ENCODE results near the gene KIAA0825.

Gene KIAA0825, protein sequence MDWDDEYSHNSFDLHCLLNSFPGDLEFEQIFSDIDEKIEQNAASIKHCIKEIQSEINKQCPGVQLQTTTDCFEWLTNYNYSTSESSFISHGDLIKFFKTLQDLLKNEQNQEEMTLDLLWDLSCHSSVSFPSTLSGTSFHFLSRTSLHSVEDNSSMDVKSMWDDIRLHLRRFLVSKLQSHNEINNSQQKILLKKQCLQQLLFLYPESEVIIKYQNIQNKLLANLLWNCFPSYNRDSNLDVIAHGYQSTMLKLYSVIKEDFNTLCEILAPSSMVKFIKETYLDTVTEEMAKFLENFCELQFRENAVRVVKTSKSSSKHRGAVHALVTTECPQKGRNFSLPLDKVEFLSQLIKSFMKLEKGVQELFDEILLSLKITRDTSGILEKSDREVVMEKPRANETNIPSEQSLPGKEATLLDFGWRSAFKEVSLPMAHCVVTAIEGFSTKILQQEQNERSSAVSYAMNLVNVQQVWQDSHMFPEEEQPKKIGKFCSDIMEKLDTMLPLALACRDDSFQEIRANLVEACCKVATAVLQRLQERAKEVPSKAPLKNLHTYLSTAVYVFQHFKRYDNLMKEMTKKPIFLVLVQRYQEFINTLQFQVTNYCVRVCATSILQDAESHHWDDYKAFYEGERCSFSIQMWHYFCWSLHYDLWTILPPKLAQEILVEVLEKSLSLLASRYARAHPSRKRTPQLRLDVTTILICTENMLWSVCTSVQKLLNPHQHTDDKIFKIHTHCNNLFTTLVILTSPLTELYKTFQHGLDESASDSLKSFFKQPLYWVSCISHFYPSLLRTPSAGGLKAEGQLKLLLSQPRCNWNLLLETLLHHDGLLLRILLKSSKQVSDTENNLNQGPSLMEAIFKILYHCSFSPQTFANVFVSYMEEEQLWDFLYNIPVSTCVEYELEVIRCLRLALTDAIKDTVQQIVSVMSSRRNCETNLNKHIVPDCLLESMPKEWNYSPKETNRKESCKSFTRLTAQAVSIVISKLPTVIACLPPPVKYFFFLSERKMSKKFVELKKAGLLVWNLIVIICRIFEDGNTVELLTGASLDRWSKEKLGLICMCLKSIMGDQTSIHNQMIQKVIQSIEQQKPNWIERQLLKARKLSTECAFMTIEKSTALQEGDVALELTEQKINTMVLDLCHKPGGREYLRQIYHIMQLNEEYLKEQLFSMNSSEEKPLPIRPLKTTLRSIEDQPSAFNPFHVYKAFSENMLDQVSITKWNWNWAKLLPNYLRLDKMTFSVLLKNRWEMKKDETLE (N-terminal part only)

DNA sequence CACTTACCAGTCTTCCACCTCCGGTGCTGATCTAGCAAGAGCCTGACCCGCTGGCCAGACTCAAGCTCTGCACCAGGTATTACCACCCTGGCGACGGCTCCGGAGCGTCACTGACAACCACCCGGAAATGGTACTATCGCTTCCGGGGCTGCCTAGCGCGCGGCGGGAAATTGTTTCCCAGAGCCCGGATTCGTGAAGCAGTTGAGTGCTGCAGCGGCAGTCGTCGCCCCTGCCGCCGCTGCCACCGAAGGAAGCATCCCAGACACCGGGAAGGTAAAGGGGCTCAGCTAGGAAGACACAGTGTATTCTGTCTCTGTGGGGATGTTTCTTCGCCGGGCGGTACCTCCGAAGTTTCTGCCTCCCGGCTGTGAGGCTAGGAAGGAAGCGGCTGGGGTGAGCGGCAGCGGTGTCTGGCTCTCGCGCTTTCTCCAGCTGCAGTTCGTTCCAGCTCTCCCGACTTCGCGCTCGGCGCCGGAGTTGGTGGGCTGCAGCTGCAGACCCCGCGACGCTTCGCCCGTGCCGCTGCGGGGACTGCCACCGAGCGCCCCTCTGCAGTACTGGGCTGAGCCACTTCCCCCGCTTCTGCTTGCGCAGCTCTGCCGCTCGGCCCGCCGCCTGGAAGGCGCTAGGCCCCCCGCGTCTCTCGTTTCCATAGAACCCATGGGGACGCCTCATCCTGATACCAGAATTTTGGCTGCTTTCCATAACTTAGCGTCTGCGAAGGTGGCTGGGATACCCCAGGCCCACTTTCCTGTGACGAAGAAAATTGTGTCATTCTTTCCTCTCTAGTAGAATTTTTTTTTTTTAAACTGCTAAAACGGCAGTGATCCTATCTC lies at the start of gene KIAA0825, which contains the start of gene SLF1:
Gene KIAA0825, minus strand, starts transcription at position 112 of the 836 bp plus-strand sequence. CDS start 81,478 bp downstream, outside the sequence.
Gene SLF1, plus strand, starts transcription at position 177 of the 836 bp plus-strand sequence. CDS start 10,142 bp downstream, outside the sequence.
- DNase-seq (ENCODE audit: low read depth) = peak; percentile 78

DNA sequence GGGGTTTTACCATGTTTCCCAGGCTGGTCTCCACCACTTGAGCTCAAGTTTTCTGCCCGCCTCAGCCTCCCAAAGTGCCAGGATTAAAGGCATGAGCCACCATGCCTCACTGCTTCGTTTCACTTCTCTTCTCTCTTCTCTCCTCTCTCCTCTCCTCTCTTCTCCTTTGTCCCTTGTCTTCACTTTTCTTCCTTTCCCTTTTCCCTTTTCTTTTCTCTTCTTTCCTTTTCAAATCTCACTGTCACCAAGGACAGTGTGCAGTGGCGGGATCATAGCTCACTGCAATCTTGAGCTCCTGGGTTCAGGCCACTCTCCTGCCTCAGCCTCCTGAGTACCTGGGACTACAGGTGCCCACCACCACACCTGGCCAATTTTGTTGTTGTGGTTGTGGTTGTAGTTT lies 49.5 kb upstream of the KIAA0825 start:
- no peak for DNase-seq (ENCODE audit: low read depth)

DNA sequence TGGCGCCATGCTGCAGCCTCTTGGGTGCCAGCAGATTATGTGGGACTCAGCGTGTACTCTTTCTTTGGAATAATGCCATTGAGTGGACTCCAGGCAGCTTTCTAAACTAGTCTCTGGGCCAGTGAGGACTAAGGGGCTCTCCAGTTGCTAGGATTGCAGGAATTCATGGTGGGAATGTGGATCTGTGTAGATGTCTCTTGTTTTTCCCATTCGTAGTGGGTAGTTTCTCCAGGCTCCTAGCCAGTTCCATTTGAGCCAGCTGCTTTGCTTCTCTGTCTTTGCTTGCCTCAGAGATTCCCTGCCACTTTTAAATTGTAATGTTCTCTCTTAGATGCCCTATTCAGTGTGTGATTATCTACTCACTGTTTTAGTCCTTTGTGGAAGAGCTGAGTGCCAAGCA lies 42.7 kb upstream of the KIAA0825 start:
- DNase-seq (ENCODE audit: low read depth) = no peak

DNA sequence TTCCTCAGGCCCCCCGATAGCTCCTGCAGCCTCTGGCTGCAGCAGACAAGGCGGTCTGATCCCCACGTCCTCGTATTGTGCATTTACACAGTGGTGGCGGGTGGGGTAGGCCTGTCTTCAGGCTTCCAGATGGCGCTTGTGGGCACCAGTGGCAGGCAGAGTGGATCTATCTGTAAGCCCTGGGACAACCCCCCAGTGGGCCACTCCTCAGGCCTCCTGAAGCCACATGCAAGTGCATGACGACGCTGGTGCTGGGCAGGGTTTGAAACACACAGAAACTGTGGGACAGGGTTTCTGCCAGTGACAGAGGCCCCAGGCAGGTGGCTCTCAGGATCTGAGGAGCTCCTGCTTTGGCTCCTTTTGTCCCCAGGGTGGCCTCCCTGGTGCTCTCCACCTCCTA lies 42.1 kb upstream of the KIAA0825 start:
- no peak for DNase-seq (ENCODE audit: low read depth)

DNA sequence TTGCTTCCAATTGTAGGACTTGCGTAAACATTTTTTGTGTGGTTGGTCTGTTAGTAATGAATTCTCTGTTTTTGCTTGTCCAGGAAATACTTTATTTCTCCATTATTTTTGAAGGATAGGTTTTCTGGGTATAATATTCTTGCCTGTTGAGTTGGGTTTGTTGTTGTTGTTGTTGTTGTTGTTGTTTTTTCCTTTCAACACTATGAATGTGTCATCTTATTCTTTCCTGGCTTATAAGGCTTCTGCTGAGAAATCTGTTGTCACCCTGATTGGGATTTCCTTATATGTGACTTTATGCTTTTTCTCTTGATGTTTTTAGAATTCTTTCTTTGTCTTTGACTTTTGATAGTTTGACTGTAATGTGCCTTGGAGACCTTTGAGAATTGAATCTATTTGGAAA lies 39.9 kb upstream of the KIAA0825 start:
- no peak for DNase-seq (ENCODE audit: low read depth)

DNA sequence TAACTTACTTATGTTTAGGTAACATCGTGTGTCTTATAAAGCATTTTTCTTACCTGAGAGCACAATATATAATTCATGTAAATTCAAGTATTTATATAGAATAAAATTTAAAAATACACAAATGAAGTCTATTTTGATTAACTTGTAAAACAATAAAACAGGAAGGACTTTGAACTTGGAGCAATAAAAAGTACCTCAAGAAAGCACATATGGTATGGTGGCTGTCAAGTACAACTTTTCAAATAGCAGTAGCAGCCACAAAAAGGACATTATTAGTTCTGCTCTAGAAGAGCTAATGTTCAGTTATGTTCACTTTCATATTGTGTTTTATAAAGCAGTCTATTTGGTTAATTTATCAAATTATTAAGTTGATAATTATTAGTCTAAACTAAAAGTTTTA lies 31.5 kb upstream of the KIAA0825 start:
- no peak for DNase-seq (ENCODE audit: low read depth)

DNA sequence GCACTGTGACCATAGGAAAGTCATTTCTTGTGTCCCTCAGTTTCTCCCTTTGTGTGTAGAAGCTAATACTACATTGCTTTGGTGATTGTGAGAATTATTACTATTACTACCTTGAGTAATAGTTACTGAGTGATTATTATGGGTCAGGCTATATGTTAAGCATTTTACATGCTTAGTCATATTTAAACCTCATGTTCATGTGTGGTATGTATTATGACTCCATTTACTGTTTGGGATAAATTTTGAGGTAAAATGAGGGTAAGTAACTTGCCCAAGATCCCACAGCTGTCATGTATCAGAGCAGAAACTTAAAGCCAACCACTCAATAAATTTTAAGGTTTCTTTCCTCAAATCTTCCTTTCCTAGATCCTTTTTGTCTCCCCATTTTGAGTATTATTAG lies 28.4 kb upstream of the KIAA0825 start:
- DNase-seq (ENCODE audit: low read depth) = no peak

DNA sequence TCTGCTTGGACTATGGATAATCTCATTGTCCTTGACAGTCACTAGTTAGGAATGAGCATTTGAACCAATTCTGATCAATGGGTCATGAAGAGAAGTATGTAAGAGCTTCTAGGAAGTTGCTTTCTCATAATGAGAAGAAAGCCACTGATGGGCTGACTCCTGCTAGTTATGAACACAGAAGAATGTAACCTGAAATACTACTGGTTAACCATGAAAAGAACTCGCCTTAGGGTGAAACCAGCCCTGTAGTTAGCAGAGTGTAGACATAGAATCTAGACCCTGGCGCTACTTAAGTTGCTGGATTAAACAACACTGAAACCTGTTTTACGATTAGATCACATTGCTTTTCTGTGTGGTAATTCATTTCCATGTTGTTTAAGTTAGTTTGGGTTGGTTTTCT lies 26.6 kb upstream of the KIAA0825 start:
- DNase-seq (ENCODE audit: low read depth) = no peak

DNA sequence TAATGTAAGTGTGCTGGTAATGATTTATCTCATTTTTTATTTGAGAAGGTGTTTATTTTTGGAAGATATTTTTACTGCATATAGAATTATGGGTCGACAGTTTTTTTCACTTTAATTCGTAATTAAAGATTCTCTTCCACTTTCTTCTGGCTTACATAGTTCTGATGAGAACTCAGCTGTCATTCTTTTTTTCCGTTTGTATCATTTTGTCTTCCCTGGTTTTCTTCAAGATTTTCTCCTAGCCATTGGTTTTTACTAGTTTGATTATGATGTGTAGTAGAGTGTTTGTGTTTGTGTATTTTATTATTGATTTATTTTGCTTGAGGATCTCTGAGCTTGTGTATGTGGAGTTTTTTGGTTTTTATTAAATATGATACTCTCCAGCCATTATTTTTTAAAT lies 21.8 kb upstream of the KIAA0825 start:
- no peak for DNase-seq (ENCODE audit: low read depth)

DNA sequence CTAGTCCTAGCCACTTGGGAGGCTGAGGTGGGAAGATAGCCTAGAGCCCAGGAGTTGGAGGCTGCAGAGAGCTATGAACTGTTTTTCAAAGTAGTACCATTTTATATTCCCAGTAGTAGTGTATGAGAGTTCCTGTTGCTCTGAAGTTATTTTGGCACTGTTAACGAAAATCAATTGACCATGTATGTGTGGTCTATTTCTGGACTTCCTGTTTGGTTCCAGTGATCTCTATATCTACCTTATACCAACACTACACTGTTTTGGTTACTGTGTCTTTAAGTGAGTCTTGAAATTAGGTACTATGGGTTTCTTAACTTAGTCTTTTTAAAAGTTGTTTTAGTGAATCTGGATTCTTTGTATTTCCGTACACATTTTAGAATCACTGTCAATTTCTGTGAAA lies 13.6 kb upstream of the KIAA0825 start:
- no peak for DNase-seq (ENCODE audit: low read depth)

DNA sequence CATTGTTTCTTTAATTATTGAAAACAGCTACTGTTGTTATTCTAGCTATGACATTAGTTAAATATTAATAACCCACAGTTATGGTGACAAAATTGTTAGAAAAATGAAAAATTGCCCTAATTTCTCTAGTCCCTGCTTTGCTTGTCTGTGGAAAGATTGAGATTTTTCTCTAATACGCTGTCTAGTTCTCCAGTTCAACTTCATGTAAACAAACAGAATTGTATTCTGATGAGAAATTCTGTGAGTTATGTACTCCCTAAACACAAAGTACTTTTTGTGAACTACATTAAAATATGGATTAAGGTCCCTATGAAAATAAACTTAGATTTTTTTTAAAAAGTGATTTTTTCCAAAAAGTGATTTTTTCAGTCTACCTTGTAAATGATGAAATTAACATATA lies 8.8 kb upstream of the KIAA0825 start:
- DNase-seq (ENCODE audit: low read depth) = no peak

DNA sequence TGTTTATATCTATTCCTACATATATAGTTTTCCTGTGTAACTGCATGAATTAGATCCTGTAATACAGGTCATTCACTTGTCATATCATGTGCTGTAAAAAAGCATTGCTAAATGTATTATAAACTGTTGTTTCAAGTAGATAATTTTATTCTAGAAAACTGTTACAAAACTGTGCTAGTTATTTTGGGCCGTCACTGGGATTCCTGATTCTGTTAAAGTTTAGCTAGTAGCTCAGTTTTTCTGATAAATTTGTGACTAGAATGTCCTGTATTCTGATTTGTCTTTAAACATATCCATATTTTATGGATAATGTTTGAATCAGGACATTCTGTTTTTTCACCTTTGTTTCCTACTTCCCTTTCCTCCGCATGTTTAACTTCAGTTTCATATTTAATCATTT lies 5.5 kb upstream of the KIAA0825 start:
- no peak for DNase-seq (ENCODE audit: low read depth)

DNA sequence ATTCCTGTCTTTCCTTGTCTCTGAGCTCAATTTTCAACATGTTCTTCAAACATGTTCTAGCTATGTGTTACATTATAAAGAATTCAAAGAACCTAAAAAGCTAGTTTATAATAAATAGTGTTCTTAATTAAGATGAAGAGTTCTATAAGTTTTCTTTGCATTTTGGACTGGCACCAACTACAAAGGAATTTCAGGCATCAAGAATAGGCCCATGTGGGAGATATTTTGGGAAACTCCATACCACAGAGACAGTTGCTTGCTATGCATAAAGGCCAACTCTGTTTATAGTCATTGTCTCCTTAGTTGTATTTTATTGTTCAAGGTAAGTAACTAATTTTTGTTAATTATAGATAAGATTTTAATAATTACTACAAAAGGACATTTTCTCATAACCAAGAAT lies 4.6 kb upstream of the KIAA0825 start:
- no peak for DNase-seq (ENCODE audit: low read depth)

DNA sequence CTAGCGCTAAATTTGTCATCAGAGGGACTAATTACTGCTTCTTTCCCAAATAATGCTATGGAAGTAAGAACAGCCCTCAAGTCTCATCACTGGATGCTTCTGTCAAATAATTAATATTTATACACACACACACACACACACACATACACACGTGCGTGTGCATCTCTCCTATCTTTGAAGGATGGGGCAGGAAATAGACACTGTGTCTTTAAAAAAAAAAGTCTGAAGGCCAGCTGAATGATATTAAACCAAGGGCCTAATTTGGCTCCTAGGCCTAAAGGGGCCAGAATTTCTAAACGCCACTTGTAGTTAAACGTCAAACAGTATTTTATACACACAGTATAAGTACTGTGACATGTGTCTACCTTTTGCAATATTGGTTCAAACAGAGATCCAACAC lies 3.4 kb upstream of the KIAA0825 start:
- DNase-seq (ENCODE audit: low read depth) = no peak

DNA sequence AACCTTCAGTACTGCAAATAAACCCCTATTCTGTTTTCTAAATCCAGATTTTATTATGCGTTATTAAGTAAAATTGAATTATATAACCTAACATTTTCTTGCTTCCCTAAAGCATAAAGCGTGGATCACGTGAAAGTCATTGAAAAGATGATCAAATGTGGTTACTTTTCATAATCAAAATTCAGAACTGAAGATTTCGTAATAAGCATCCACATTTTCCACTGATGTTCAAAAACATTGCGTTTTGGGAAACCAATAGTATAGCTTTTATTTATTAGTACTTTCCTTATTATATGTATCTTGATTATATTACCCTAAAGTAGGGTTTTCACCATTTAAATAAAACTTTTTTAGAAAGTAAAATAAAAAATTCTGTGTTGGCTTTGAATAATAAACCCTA lies 1.9 kb upstream of the KIAA0825 start:
- DNase-seq (ENCODE audit: low read depth) = no peak

DNA sequence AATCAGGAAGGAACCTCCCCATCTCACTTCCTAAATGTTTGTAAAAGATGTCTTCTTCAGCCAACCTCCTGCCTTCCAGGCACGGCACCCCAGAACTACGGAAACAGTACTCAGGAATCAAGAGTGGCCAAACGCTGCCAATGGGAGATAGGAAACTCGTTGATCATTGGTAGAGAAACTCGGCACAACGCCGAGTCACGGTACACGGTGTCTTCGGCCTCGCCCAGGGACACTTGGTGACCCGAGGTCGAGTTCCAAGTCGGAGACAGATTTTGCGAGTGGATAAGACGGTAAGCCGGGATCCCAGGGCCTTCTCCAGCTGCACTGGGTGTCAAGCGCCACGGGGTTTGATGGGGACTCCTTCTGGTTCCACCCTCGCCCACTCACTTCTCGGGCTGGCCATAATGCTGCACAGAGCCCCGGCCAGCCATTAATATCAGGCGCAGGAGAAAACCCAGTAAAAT lies 343 bp downstream of the KIAA0825 start:
- no peak for DNase-seq (ENCODE audit: low read depth)

DNA sequence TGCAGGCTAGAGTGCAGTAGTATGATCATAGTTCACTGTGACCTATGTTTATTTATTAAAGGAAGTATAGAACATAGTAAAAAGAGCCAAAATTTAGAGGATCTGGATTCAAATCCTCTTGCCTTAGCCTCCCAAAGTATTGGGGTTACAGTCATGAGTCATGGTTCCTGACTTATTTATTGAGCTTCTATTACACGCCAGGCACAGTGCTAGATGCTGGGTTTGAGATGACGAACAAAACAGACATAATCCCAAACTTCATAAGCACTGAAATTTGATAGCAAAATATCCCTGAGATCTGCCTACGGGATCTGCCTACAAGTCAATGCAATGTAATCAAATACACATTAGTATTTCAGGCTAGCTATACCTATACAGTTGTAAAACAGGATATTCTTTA lies 2.5 kb downstream of the KIAA0825 start:
- DNase-seq (ENCODE audit: low read depth) = no peak

DNA sequence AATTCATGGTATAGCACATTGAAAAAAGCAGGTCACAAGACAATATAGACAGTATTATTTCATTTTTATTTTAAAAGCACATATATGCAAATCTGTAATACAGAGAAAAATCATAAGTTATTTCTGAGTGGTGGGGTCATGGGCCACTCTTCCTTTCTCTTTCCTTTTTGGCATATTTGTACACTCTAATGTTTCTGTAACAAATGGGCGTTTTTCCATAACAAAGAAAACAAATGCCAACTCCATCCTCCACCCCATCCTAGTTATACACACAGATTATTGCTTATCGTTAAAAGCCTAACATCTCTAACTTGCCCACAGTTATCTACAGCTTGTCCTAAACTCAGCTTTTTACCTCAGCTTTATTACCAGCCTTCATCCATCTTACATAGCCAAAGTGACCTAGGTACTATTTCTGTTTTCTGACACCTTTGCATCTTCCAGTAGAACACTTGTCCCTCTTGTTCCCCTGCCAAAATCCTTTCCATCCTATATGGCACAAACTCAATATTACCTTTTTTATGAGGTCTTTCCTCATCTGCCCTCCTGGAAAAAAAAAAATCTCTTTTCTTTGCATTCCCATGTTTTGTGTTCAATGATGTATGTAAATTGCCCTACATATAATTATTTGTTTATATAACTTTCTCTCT lies 4.1 kb downstream of the KIAA0825 start:
- no peak for DNase-seq (ENCODE audit: low read depth)

DNA sequence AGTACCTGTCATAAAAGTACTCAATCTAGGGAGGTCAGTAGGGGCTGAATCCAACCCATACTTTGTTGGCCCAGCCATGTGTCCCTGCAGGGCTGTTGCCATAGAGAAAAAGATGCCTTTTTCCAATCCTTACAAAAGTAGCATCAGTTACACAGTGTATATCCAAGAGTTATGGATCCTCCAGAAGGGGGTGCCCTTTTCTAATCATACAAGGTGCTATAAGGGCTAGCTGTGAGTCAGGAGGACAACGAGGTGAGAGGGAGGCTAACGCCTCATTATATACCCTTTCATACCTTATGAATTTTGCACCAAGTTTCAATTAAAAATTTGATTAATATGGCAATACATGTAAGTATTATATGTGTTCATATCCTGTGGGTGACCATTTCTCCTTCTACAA lies 4.8 kb downstream of the KIAA0825 start:
- no peak for DNase-seq (ENCODE audit: low read depth)

DNA sequence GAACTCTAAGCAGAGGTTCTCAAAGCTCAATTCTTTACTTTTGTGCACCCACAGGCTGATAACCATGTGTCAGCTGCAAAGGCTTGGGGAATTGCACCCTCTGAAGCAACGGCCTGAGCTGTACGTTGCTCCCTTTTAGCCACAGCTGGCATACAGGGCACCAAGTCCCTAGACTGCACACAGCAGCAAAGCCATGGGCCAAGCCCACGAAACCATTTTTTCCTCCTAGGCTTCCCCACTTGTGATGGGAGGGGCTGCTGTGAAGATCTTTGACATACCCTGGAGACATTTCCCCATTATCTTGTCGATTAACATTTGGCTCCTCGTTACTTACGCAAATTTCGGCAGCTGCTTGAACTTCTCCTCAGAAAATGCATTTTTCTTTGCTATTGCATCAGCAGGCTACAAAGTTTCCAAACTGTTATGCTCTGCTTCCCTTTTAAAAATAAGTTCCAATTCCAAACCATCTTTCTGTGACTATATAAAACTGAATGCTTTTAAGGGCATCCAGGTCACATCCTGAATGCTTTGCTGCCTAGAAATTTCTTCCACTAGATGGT lies 23.0 kb downstream of the KIAA0825 start:
- DNase-seq (ENCODE audit: low read depth) = no peak

All from stimulated activated CD8-positive, alpha-beta memory T cell treated with anti-CD3 and anti-CD28 coated beads, Interleukin-4, amount 100 ng/mL, for 24 hours (primary cell).